ENCODE data around the gene TRDMT1.

DNA sequence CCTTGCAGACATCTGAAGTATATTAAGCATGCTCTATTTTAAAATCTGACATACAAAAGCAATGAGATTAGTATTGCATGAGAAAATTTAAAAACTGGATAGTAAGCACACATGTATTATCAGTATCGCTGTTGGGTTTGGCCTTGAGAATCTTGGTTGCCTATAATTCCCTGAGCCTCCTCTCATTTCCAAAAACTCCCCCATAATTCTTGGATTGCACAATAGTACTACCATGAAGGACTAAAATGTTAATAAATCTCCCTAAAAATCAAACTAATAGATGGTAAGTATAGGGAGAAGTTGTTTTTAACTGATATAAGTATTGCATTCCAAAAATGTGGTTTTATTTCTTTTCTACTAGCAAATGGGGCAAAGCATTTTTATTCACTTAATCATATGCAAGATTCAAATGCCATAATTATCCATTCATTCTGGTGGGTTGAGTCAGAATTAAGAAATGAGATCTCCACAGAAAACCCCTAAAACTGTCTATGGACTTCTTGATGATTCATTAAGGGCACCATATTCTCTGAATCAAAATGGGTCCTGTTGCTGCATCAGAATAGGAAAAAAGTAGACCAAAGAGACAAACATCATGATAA is 16.3 kb upstream of the TRDMT1 start:
- TF ChIP-seq, protein P1, sequence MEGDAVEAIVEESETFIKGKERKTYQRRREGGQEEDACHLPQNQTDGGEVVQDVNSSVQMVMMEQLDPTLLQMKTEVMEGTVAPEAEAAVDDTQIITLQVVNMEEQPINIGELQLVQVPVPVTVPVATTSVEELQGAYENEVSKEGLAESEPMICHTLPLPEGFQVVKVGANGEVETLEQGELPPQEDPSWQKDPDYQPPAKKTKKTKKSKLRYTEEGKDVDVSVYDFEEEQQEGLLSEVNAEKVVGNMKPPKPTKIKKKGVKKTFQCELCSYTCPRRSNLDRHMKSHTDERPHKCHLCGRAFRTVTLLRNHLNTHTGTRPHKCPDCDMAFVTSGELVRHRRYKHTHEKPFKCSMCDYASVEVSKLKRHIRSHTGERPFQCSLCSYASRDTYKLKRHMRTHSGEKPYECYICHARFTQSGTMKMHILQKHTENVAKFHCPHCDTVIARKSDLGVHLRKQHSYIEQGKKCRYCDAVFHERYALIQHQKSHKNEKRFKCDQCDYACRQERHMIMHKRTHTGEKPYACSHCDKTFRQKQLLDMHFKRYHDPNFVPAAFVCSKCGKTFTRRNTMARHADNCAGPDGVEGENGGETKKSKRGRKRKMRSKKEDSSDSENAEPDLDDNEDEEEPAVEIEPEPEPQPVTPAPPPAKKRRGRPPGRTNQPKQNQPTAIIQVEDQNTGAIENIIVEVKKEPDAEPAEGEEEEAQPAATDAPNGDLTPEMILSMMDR (IDR thresholded peaks at IDR 0.05): no peak
- no peak for TF ChIP-seq EZH2 (IDR thresholded peaks at IDR 0.05)
- no peak for TF ChIP-seq EZH2phosphoT487 (IDR thresholded peaks at IDR 0.05)

Data from neural progenitor cell (in vitro differentiated cells).